ENCODE data around the gene IL3.

Gene IL3

DNA sequence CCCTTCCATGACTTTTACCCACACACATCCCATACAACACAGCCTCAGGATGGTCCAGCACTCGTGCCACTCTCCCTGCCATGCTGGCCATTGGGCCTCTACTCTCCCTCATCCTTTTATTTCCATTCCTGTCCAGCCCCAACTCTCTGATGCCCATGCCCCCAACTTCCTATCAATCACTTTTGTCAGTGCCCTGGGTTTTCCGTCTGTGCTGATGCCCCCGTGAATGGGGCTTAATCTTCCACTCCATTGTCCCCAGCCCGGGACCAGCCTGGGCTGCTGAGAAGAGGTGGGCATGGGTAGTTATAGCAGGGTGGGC, 36.4 kb upstream of the IL3 start:
- DNase-seq = no peak
- in situ Hi-C loops (cut with HindIII; ENCODE audit: low pct_ligation_motif_present, low pct_unique_long_range_greater_than_20kb, low sequenced_read_pairs) = no loop called here

DNA sequence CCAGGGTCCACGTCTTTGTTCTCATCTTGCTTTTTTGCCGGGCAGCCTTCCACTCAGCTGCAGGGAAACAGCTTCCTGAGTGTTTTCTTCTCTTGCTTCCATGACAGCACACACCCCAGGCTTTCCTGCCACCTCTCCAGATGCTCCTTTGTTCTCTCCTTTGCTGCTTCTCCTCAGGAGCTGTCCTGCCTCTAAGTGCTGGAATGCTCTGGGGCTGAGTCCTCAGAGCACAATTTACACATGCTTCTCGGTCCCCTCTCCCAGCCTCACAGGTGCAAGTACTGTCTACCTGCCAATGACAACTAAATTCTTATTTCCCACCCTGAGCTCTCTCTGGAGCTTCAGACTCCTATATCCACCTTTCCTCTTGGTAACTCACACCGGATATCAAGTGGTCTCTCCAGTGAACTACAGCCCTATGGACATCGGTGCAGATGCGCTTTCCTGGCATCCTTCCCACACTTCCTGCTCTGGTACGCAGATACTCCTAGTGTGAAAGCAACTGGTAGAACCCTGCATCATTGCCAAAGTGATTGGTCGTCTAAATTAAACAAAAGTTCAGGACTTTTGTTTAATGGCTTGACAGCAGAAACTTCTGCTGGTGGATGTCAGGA, 35.6 kb upstream of the IL3 start:
- DNase-seq = no peak
- in situ Hi-C loops (cut with HindIII; ENCODE audit: low pct_ligation_motif_present, low pct_unique_long_range_greater_than_20kb, low sequenced_read_pairs) = no loop called here

DNA sequence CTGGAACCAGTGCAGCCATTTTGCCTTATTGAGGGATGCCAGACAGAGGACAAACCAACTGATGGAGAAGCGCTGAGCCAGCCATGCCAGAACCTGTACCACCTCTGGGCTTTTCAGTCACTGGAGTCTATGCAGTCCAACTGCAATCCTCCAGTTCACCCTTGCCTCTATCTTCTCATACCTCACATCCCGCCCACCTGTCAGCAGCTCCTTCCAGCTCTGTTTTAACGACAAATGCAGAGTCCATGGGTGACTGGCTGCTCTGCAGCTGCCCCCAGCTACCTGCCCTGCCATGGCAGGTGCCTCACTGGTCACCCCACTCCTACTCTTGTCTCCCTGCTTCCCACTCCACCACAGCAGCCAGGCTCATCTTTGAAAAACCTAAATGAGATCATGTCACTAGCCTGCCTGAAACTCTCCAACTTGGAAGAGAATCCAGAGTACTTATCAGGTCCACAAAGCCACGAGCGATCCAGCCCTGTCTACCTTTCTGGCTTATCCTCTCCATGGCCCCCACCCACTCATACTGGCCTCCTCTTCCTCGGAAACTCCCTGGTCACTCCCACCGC, 35.0 kb upstream of the IL3 start:
- no peak for DNase-seq
- in situ Hi-C loops (cut with HindIII; ENCODE audit: low pct_ligation_motif_present, low pct_unique_long_range_greater_than_20kb, low sequenced_read_pairs) = no loop called here

DNA sequence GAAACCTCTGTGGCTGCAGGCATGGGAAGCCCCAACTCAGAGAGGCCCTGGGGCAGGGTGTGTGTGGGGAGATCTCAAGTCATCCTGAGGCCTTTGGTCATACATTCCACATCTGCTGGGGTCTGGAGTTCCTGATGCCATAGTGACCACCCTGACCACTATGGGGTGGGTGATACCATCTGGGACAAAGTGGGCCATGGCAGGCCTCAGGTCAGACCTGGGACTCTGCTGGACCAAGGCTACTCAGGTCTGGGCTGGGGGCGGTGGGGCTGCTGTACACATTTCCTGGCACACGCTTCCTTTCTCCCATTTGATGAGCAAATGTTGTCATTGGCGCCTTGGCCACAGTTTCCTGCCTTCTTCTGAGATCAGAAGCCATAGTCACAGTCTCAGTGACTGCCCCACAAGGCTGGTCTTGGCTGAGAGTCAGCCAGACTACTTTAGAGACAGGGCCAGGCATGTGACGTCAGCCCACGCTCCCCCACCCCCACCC, 33.9 kb upstream of the IL3 start:
- in situ Hi-C loops (cut with HindIII; ENCODE audit: low pct_ligation_motif_present, low pct_unique_long_range_greater_than_20kb, low sequenced_read_pairs) = no loop called here
- no peak for DNase-seq

DNA sequence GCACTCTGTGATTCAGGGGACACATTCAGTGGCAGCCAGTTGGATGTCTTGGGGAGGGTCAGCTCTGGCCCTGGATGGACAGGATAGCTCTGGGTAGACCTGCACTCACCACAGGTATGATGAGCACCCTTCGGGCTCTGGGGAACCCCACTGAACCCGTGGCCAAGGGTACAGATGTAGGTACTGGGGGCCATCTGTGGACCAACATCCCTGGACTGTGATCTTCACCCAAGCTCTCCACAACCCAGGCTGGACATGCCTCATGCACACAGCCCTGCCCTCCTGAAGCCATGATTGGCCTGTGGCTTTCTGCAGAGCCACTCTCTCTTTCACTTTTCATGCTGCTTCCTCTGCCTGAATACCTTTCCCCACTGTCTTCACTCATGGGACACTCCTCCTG, 33.4 kb upstream of the IL3 start:
- in situ Hi-C loops (cut with HindIII; ENCODE audit: low pct_ligation_motif_present, low pct_unique_long_range_greater_than_20kb, low sequenced_read_pairs) = no loop called here
- DNase-seq = no peak

DNA sequence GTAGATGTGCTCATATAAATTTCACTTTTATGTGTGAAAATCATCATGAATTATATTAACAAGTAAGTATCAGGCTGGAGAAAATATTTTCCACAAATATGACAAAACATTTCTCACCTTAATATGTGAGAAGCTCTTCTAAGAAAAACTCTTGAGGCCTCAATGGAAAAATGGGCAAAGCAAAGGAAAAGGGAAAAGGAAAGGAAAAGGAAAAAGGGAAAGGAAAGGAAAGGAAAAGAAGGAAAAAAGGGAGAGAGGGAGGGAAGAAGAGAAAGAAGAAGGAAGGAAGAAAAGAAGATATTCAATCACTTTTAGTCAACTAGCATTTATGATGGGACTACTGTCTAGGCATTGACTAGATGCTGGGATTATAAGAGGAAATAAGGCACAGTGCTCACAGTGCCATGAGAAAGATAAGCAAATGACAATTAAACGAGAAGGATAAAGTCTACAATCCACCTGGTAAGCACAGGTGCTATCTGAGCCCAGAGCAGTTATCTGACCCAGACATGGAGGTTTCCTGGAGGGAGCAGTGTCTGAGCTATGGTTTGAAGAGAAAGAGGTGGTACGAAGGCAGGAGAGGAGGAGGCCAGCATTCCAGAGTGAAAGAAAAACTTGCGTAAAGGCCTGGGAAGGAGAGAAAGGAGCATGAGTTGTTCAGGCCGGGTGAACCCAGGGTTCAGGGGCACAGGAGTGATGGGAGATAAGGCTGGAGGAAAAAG, 30.7 kb upstream of the IL3 start:
- in situ Hi-C loops (cut with HindIII; ENCODE audit: low pct_ligation_motif_present, low pct_unique_long_range_greater_than_20kb, low sequenced_read_pairs) = no loop called here
- no peak for DNase-seq

DNA sequence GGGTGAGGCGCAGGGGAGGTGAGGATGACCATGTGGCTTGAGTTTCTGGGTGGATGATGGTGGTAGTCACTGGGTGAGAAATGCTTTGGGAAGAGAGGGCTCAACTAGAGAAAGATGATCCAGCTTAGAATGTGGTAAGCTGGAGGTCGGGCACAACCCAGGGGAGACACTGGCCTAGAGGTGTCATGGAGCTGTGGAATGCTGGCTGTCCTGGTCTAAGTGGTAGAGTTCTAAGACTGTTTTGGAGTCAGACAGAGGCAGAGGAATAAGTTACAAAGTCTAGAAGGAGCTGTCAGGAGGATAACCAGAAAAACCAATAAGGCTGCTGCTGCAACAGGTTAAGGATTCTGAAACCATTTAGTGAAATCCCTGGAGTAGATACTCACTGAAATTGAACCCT, 29.8 kb upstream of the IL3 start:
- no peak for DNase-seq
- in situ Hi-C loops (cut with HindIII; ENCODE audit: low pct_ligation_motif_present, low pct_unique_long_range_greater_than_20kb, low sequenced_read_pairs) = no loop called here

DNA sequence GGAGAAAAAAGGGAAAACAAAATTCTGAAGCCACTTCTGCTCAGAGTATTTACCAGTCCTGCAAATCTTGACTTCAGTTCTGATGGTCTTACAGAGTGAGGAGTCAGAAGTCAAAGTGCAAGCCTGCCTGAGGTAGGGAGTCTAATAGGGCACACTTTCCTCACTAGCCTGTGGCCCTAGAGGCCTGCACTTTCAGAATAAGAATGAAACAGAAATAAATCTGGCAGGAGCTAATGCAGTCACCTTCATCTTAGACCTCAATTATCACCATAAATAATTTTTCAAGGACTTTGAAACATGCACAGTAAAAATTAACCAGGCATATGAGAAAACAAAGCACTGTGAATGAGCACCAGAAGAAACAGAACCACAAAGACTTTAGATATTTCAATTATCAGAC, 28.3 kb upstream of the IL3 start:
- in situ Hi-C loops (cut with HindIII; ENCODE audit: low pct_ligation_motif_present, low pct_unique_long_range_greater_than_20kb, low sequenced_read_pairs) = no loop called here

DNA sequence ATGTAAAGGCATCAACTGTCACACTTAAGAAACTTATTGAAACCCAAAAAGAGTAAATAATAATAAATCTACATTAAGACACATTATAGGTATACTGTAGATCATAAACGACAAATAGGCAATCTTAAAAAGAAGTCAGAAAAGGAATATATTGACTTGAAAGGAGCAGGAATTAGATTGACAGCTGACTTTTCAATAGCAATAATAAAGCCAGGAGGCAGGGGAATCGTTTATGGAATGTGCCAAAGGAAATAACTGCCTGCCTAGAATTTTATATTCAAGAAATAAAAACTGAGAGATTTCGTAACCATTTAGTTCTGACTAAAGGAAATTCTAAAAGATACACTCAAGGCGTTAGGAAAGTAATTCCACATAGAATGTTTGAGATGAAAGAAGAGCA, 27.3 kb upstream of the IL3 start:
- in situ Hi-C loops (cut with HindIII; ENCODE audit: low pct_ligation_motif_present, low pct_unique_long_range_greater_than_20kb, low sequenced_read_pairs) = no loop called here
- no peak for DNase-seq

More for the DNA sequence above, 28.3 kb upstream of the IL3 start:
- DNase-seq = no peak

DNA sequence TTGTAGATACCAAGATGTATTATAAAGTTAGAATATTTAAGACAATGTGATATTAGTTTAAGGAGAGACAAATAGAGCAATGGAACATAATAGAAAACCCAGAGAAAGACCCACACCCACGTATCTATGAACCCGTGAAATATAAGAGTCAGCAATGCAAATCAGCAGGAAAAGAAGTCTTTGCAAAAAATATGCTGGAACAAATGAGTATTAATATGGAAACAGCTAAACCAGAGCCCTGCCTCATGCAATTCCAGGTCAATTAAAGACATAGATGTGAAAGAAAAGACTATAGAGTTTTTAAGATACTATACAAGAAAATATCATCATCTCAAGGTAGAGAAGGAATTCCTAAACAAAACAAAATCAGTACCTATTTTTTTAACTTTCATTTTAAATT, 23.1 kb upstream of the IL3 start:
- in situ Hi-C loops (cut with HindIII; ENCODE audit: low pct_ligation_motif_present, low pct_unique_long_range_greater_than_20kb, low sequenced_read_pairs) = no loop called here
- no peak for DNase-seq

DNA sequence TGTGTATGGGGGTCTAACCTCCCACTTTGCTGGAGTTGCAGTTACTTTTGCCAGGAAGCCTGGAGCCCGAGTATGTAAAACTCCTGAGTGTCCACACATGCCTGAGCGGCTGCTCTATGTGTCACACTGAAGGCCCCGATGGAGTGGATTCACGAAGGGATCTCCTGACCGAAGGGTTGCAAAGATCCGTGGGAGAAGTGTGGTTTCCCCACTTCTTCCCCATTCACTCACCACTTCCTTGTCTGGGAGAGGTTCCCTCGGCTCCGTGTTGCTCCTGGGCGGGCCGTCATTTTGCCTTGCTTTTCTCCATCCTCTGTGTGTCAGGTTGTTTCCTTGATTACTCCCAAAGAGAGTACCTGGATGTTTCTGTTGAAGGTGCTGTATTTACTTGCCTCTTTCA, 16.2 kb upstream of the IL3 start:
- in situ Hi-C loops (cut with HindIII; ENCODE audit: low pct_ligation_motif_present, low pct_unique_long_range_greater_than_20kb, low sequenced_read_pairs) = no loop called here
- no peak for DNase-seq

DNA sequence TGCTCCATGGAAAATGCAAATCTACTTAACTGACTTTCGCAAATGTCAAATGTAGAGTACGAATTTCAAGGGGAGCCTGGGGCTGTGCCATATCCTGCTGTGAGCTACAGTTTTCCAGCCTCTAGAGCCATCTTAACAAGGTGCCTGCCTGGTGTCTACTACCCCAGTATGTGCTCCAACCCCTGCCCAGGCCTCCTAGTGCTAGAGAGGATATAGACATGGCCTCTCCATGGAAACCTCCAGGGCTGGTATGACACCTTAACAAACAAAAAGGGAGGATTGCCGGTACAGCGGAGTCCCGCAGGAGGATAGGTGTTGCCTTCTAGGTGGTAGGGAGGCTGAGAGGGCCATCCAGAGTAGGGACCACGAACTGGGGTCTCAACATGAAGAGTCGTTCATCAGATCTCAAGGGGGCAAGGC, 13.6 kb upstream of the IL3 start:
- in situ Hi-C loops (cut with HindIII; ENCODE audit: low pct_ligation_motif_present, low pct_unique_long_range_greater_than_20kb, low sequenced_read_pairs) = no loop called here
- no peak for DNase-seq

DNA sequence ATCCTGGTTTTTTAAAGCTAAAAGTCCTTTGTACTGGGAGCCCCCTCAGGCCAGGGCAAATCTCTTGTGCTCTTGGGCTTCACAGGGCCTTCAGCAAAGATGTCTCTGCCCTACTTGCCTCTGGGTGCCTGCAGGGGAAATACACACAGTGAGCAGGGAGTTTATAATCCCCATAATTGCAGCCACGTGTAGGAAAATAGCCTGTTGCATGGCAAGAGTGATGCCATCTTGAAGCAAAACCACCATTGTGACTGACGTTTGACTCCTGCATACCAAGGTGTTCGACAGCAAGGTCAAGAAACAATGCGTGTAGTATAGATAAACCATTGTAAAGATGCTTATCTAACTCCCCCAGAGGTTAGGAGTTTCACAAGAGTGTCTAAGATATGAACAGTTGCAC, 11.4 kb upstream of the IL3 start:
- in situ Hi-C loops (cut with HindIII; ENCODE audit: low pct_ligation_motif_present, low pct_unique_long_range_greater_than_20kb, low sequenced_read_pairs) = no loop called here

DNA sequence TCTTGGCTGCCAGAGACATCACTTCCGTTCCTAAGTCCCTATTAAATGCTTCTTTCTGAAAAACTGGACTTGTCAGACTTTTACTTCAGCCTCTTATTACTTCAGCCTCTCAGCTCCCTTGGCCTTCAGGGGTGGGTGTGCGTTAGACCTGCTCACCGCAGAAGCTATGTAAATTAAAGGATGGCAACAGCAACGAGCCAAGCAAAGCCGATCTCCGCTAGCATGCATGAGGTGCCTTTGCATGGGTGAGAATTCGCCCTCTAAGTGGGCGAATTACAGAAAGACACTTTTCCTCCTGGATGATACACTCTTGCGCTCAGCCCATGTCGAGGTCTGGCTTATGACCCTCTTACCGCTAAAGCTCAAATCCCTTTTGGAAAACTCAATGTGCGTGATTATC, 10.9 kb upstream of the IL3 start:
- in situ Hi-C loops (cut with HindIII; ENCODE audit: low pct_ligation_motif_present, low pct_unique_long_range_greater_than_20kb, low sequenced_read_pairs) = no loop called here
- no peak for DNase-seq

More for the DNA sequence above, 11.4 kb upstream of the IL3 start:
- no peak for DNase-seq

DNA sequence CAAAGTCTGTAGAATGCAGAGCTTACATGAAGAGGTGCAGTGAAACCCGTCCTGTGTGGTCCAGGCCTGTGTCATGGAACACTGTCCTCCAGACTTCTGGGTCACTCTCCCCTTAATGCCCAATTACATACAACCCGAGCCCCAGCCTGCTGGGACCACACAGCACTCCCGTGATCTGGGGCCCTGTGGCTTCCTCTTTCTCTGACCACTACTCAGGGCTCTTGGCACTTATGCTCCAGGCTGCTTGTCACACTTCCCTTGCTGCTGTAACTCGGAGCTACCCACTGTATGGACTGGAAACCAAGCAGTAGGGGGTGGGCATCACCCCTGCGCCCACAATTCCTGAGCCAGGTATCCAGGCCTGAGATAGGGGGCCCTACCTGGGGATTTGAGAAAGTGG, 10.3 kb upstream of the IL3 start:
- in situ Hi-C loops (cut with HindIII; ENCODE audit: low pct_ligation_motif_present, low pct_unique_long_range_greater_than_20kb, low sequenced_read_pairs) = no loop called here
- no peak for DNase-seq

DNA sequence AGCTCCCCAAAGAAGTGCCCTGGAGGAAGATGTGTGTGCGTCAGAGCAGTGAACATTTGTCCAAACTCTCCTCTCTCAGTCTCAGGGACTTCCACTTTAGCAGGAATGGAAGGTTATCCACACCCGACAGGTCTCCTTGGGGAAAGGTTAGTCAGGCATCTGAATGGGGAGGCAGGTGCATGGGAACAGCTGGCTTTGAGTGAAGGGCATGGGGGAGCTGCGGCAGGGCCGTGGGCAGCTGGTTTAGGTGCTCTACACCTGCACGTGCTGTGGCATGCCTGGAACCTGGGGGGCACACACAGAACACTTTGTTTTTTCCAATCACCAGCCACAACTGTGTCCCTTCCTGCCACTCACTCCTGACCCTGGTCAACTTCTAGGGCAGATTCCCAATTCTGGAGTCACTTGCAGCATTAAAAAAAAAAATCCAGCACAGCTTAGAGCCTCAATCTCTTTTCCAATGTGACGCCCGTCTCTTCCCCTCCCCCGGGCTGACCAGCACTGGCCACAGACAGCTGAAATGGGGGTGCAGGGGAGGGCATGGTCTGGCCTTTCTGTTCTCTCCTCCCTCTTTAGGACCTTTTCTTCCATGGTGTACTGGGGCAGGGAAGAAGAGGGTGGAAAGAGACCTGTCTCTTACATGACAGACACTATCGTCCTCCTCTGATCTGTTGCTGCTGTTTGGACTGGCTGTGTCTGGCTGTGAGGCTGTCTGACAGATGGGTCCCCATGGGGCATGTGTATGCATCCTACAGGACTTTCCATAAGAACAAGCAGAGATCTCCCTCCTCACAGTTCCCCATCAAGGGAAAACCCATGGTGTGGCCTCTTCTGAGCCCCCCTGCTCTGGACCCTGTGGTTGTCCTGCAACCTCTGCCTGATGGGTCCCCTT, 9.5 kb upstream of the IL3 start:
- DNase-seq = no peak
- in situ Hi-C loops (cut with HindIII; ENCODE audit: low pct_ligation_motif_present, low pct_unique_long_range_greater_than_20kb, low sequenced_read_pairs) = no loop called here

DNA sequence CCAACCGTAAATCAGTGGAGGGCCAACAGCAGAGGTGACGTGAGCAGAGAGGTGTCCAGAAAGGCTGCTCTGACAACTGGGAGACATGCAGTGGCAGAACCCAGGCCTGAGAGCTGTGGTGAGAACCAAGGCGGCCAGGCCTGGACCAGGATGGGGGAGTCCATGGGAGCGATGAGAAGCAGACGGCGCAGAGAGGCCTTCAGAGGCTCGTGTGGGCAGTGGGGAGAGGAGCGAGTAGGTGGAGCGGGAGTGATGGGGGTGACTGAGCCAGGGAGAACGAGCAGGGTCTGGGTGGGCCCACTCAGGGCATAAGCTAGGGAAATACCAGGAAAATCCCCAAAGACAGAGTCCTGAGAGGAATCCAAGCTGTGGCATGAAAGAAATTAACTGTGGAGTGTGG, 7.9 kb upstream of the IL3 start:
- in situ Hi-C loops (cut with HindIII; ENCODE audit: low pct_ligation_motif_present, low pct_unique_long_range_greater_than_20kb, low sequenced_read_pairs) = no loop called here

DNA sequence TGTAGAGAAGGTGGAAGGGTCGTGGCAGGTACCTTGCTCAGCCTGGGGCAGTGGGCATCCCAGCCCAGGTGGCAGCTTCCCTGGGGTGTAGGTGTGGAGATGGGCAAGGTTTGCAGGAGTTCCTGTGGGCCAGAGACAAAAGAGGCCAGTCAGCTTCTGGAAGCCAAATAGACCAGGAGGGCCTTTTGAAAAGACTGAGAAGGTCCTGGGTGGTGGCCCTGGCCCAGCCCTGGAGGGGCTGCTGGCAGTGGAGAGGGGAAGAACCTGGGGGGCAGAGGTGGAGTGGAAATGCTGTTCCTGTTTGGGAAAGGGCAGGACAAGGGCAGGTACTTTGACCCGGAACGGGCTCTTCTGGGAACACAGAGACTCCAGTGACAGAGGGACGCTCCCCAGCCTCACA, 7.0 kb upstream of the IL3 start:
- DNase-seq = no peak
- in situ Hi-C loops (cut with HindIII; ENCODE audit: low pct_ligation_motif_present, low pct_unique_long_range_greater_than_20kb, low sequenced_read_pairs) = no loop called here

More for the DNA sequence above, 7.9 kb upstream of the IL3 start:
- DNase-seq = no peak

DNA sequence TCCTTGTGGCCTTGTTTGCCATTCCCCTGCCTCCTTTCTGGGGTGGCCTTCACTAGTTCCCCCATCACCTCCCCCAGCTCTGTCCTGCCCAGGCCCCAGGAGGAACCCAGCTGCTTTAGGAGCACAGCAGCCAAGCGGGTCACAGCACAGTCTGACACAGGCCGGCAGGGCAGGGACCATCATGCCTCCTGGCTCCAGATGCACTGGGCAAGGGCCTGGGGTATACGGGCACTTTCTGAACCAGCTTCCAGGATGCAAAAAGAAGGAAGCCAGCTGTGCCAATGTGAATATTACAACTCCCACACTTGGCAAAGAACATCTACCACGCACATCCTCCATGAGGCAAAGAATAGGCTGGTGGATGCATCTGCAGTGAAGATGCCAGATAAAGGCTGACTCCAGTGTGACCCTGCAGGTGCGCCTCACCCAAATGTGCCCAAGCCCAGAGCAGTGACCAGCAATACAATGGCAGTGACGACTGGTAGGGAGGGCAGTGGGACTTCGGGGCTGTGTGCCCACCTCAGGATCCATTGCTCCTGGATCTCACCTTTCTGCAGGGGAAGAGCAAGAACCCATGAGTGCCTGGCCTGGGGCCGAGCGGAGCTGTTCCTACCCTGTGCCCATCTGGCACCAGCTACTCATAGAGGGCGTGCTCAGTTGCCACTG, 6.3 kb upstream of the IL3 start:
- in situ Hi-C loops (cut with HindIII; ENCODE audit: low pct_ligation_motif_present, low pct_unique_long_range_greater_than_20kb, low sequenced_read_pairs) = no loop called here

More for the DNA sequence above, 6.3 kb upstream of the IL3 start:
- no peak for DNase-seq
